T-cell (primary cell): ENCODE measurements around the gene CTXN1. TPM values are rescaled to one million over a fixed set of nuclear protein-coding genes. Genes with fewer than 3 reads are reported as not detected.
A peak's percentile ranks its signal among the peaks of the same experiment; 100 is the strongest.

ENCODE experiments used
- ATAC-seq, 4 experiments: fragments of 200-7000 bp in 3 of 4; fragments of 150-1000 bp in 1 of 4; cut with Tn5 transposase; replicated peaks in 1 of 4; 1 replicate in 3 of 4; 2 replicates in 1 of 4; pipeline ENCODE4 v1.10.0; 2021; ENCODE audit warnings: moderate library complexity in 3 of 4, mild to moderate bottlenecking in 2 of 4, moderate number of reproducible peaks in 1 of 4
- CTCF ChIA-PET, 2 donors: fragments of 300-600 bp; sonication (Branson Sonifier 250); formaldehyde crosslinking; loops; one replicate each; lab custom pipeline; 2022; ENCODE audit warnings: antibody characterized with exemption in 2 of 2; lab: Charles Lee
- POLR2A ChIA-PET, 2 donors: fragments of 300-600 bp; sonication (Branson Sonifier 250); formaldehyde crosslinking; loops; one replicate each; lab custom pipeline; 2022; ENCODE audit warnings: antibody characterized with exemption in 2 of 2; lab: Charles Lee
- DNase-seq, 35 experiments: peaks; one replicate each; pipeline versions ENCODE4 v3.0.0 to v3.0.0-alpha.2; 2013 to 2023
- H3K27ac ChIP-seq: one replicate; pipeline ENCODE4 v1.5.1; 2013; ENCODE audit warnings: low read length
- H3K27me3 ChIP-seq, 2 experiments: replicated peaks in 1 of 2; 1 replicate in 1 of 2; 2 replicates in 1 of 2; pipeline versions ENCODE4 v1.6.1 to v1.7.0; 2013; ENCODE audit warnings: low read length in 1 of 2, mixed read lengths in 1 of 2; ENCODE audit not compliant: control insufficient read depth in 2 of 2, insufficient read depth in 2 of 2; ENCODE audit errors: extremely low read depth in 1 of 2
- H3K36me3 ChIP-seq, 2 donors: 1 replicate in 1 of 2; 2 replicates in 1 of 2; pipeline versions ENCODE4 v1.6.1 to v1.7.0; 2013; ENCODE audit warnings: low read length in 1 of 2; ENCODE audit not compliant: control insufficient read depth in 2 of 2, insufficient read depth in 1 of 2; ENCODE audit errors: extremely low read depth in 1 of 2
- H3K4me1 ChIP-seq, 2 experiments: 1 replicate in 1 of 2; 2 replicates in 1 of 2; pipeline versions ENCODE4 v1.6.1 to v1.7.0; 2013; ENCODE audit warnings: low read length in 2 of 2, mixed read lengths in 1 of 2; ENCODE audit not compliant: insufficient read depth in 2 of 2, control insufficient read depth in 1 of 2; ENCODE audit errors: extremely low read depth in 1 of 2
- H3K4me3 ChIP-seq, 2 donors: 1 replicate in 1 of 2; 2 replicates in 1 of 2; pipeline versions ENCODE4 v1.5.1 to v1.7.0; 2013; ENCODE audit warnings: mild to moderate bottlenecking in 2 of 2, low read length in 1 of 2, moderate library complexity in 1 of 2; ENCODE audit not compliant: control insufficient read depth in 1 of 2; ENCODE audit errors: extremely low read depth in 1 of 2
- H3K9me3 ChIP-seq: 2 replicates; pipeline ENCODE4 v1.7.0; 2013
- H3K27ac Mint-ChIP-seq, 2 donors: one replicate each; pipeline ENCODE4 v1.8.0; 2020 to 2021; ENCODE audit warnings: mild to moderate bottlenecking in 2 of 2, mixed read lengths in 2 of 2
- H3K27me3 Mint-ChIP-seq, 2 donors: one replicate each; pipeline ENCODE4 v1.8.0; 2021 to 2022; ENCODE audit warnings: mixed read lengths in 2 of 2
- H3K36me3 Mint-ChIP-seq: one replicate; pipeline ENCODE4 v1.8.0; 2021; ENCODE audit warnings: mixed read lengths
- H3K4me1 Mint-ChIP-seq, 3 donors: one replicate each; pipeline ENCODE4 v1.8.0; 2020 to 2022; ENCODE audit warnings: mixed read lengths in 3 of 3, mild to moderate bottlenecking in 1 of 3
- H3K4me3 Mint-ChIP-seq, 3 donors: one replicate each; pipeline ENCODE4 v1.8.0; 2020 to 2022; ENCODE audit warnings: mild to moderate bottlenecking in 3 of 3, mixed read lengths in 3 of 3, moderate library complexity in 3 of 3
- H3K9me3 Mint-ChIP-seq, 3 donors: one replicate each; pipeline ENCODE4 v1.8.0; 2020 to 2022; ENCODE audit warnings: mixed read lengths in 3 of 3
- WGBS: methylation state at CpG from one replicate; pipeline ENCODE4 v1.1.5; 2013; ENCODE audit warnings: missing lambda C conversion rate; ENCODE audit not compliant: insufficient coverage; 5-methylcytosine and 5-hydroxymethylcytosine counted together
- total RNA-seq, 35 experiments: library from RNA in 6 of 35; stranded (reverse) in 6 of 35; fragments of 120-200 nt in 1 of 35; gene quantifications; one replicate each; pipeline versions ENCODE4 v1.2.1 to v1.2.4 and lab custom pipeline; 2013 to 2026

CTXN1 gene
- total RNA-seq, 5 donors from 2014 or later (not counting 1 experiment from before 2014, with no cell fraction given) = 0.19 to 0.47 (median 0.30) TPM; not detected in 1

DNA sequence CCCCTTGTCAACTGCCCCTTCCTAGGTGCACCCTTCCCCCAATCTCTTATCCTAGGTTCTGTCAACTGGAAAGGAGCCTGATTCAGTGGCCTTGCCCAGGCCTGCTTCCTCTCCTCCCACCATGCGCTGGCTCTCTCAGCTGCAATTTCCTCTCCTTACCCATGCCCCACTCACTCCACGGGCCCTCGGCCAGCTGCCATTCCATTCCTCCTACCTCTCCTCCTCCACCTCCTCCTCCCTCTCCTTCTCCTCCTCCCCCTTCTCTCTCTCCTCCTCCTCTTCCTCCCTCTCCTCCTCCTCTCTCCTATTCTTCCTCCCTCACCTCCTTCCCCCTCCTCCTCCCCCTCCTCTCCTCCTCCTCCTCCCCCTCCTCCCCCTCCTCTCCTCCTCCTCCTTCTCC lies 27.1 kb upstream of the CTXN1 start:
- Mint-ChIP-seq H3K27ac (no peak overlapping the region), H3K4me1 (no peaks in the 10 kb centered on the region), H3K9me3 (no peaks in the 10 kb centered on the region), H3K27me3 (no peaks in the 10 kb centered on the region), H3K36me3 (no peaks in the 10 kb centered on the region), H3K4me3 (no peak overlapping the region)
- 59% methylated on average over 3 of the region's 3 CpGs for WGBS
- no peaks in the 10 kb centered on the region for H3K9me3 ChIP-seq
- ChIA-PET CTCF (no interaction called here), POLR2A (no interaction called here)
- DNase-seq = no peak
- H3K4me3 ChIP-seq = no peak overlapping the region
- peaks cover 0 to 3% of the 10 kb centered on the region in 2 experiments for H3K27me3 ChIP-seq
- ATAC-seq = no peak
- H3K27ac ChIP-seq = no peak overlapping the region
- H3K4me1 ChIP-seq = no peaks in the 10 kb centered on the region
- peaks cover 0 to 4% of the 10 kb centered on the region in 2 donors for H3K36me3 ChIP-seq

DNA sequence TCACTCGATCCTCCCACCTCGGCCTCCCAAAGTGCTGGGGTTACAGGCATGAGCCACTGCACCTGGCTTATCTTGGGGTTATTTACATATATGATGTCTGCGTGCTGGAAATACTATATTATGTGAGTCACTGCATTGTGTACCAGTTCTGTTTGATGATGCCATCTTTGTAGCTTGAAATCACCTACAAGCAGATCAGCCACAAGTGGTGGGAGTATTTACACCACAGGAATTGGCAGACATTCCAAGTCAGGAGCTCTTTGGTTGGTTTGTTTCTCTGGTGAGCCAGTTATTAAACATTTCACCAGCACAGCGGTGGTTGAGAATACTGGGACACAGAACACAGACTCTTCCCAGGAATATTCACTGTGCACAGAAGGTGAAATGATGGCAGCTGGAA lies 22.0 kb upstream of the CTXN1 start:
- CTCF ChIA-PET = no interaction called here
- Histone ChIP-seq H3K4me1 (peaks cover 1 to 11% of the 10 kb centered on the region in 2 experiments), H3K27ac (no peak overlapping the region), H3K9me3 (no peaks in the 10 kb centered on the region), H3K36me3 (no peaks in the 10 kb centered on the region), H3K4me3 (no peak overlapping the region), H3K27me3 (peaks cover 0 to 1% of the 10 kb centered on the region in 2 experiments)
- Mint-ChIP-seq H3K4me3 (no peak overlapping the region), H3K27me3 (no peaks in the 10 kb centered on the region), H3K27ac (no peak overlapping the region), H3K36me3 (no peaks in the 10 kb centered on the region), H3K9me3 (no peaks in the 10 kb centered on the region), H3K4me1 (peaks cover 7 to 22% (median 11%) of the 10 kb centered on the region in 3 donors)
- no peak for ATAC-seq
- 80% methylated on average over 2 of the region's 4 CpGs for WGBS
- DNase-seq = no peak
- POLR2A ChIA-PET = no interaction called here

DNA sequence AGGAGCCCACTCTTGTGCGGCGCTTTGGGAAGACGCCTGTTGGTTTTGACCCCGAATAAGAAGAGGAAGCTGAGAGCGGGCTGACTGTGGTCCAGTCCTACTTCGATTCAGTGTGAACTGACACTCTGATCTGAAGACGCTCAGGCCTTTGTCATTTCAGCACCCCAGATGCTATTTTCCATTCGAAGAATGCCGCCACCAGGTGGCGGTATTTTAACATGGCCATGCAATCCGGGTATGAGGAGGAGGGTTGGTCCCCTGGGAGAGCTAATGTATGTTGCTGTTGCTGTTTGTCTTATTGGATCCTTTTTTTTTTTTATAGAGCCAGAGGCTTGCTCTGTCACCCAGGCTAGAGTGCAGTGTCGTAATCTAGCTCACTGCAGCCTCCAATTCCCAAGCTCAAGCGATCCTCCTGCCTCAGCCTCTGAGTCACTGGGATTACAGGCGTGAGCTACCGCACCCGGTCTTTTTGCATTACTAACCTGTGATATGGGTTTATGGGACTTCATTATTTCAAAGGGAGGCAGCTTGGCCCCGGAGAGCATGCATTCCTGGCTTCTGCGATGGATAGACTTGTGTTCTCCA lies 18.3 kb upstream of the CTXN1 start:
- peak; percentile 41 to 55 (median 52) for ATAC-seq
- peak overlapping the region; percentile 90 to 92 for H3K4me3 ChIP-seq
- CTCF ChIA-PET = interaction anchor here (0.6 to 3.9 kb wide), 15 partner anchors 15 to 845 kb away, joined by 3 to 33 read pairs (median 4); partner anchors contain the start of genes CERS4 (in 1 of the 2), ELAVL1 (in 1 of the 2), MAP2K7 (in 1 of the 2) and NDUFA7 (in 1 of the 2)

DNA sequence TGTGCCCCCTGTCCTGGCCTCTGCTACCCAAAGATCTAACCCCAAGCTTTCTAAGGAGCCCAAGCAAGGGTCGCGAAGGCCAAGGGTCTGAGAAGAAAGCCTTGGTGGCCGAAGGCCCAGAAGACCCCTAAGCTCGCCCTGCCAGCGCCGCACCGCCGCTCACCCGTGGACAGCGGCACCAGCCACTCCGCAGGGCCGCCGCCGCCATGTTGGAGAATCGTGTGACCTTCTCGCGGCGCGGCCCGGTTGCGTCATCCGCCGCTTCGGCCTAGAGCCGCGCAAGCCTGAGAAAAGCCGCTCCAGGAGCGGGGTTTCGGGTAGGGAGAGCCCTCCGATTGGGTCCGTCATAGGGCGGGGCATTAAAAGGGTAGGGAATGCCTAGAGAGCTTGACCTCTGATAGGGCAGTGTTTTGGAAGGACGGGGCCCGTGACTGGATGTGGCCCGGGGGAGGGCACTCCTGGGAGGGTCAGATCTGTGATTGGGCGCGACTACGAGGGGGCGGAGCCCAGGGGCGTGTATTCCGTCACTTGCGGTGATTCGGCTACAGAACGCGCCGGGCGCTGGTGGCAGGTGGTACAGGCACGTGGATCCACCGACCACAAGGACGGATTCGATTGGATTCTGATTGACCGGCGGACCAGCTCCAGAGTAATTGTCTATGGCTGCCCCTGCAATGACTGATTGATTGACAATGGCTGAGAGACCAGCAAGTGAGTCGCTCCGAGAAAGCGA lies 17.7 kb upstream of the CTXN1 start, which contains the start of gene TIMM44:
TSS of gene TIMM44 (minus strand) at position 223 of the 733 bp plus-strand sequence. CDS start at position 208, 15 bp downstream.
- Mint-ChIP-seq H3K27me3 (no peaks in the 10 kb centered on the region), H3K4me1 (peaks cover 32 to 46% (median 35%) of the 10 kb centered on the region in 3 donors), H3K36me3 (peaks cover 10% of the 10 kb centered on the region), H3K9me3 (no peaks in the 10 kb centered on the region), H3K4me3 (peak within 1 kb of the TSS; percentile 87 to 90 (median 89)), H3K27ac (peak within 1 kb of the TSS; percentile 90 to 95)
- H3K36me3 ChIP-seq = peaks cover 0 to 18% of the 10 kb centered on the region in 2 donors
- POLR2A ChIA-PET = interaction anchor here (0.5 to 1.4 kb wide), 4 partner anchors 22 to 1219 kb away, joined by 3 to 4 read pairs (median 3); partner anchors contain the start of gene SNAPC2 (in 1 of the 2)
- peak within 1 kb of the TSS; percentile 90 to 92 for H3K4me3 ChIP-seq
- peaks cover 7 to 32% of the 10 kb centered on the region in 2 experiments for H3K4me1 ChIP-seq
- DNase-seq (peak; percentile 92 to 99 (median 98)), ATAC-seq (peak; percentile 95 to 98 (median 98))
- WGBS = under 1% methylated on average over 56 of the region's 56 CpGs
- H3K27ac ChIP-seq = peak within 1 kb of the TSS; percentile 97
- no peaks in the 10 kb centered on the region for H3K27me3 ChIP-seq
- CTCF ChIA-PET = interaction anchor here (0.5 to 3.9 kb wide), 12 partner anchors 14 to 845 kb away, joined by 3 to 33 read pairs (median 4); partner anchors contain the start of genes CERS4 (in 1 of the 2), MAP2K7 (in 1 of the 2), NDUFA7 (in 1 of the 2) and PET100 (in 1 of the 2)
- H3K9me3 ChIP-seq = no peaks in the 10 kb centered on the region

More for the DNA sequence above, 18.3 kb upstream of the CTXN1 start:
- Histone ChIP-seq H3K4me1 (peaks cover 7 to 32% of the 10 kb centered on the region in 2 experiments), H3K27ac (peak overlapping the region; percentile 71), H3K9me3 (no peaks in the 10 kb centered on the region), H3K36me3 (peaks cover 0 to 16% of the 10 kb centered on the region in 2 donors), H3K27me3 (no peaks in the 10 kb centered on the region)
- Mint-ChIP-seq H3K36me3 (peaks cover 6% of the 10 kb centered on the region), H3K27ac (peak overlapping the region; percentile 90 to 95), H3K9me3 (no peaks in the 10 kb centered on the region), H3K4me3 (peak overlapping the region; percentile 87 to 90 (median 89)), H3K27me3 (no peaks in the 10 kb centered on the region), H3K4me1 (peaks cover 28 to 42% (median 31%) of the 10 kb centered on the region in 3 donors)
- POLR2A ChIA-PET = interaction anchor here (0.5 to 1.4 kb wide), 5 partner anchors 23 to 1220 kb away, joined by 3 to 4 read pairs (median 3); partner anchors contain the start of gene SNAPC2 (in 1 of the 2)
- WGBS = 0% methylated on average over 8 of the region's 18 CpGs
- peak; percentile 66 to 91 (median 80) for DNase-seq

DNA sequence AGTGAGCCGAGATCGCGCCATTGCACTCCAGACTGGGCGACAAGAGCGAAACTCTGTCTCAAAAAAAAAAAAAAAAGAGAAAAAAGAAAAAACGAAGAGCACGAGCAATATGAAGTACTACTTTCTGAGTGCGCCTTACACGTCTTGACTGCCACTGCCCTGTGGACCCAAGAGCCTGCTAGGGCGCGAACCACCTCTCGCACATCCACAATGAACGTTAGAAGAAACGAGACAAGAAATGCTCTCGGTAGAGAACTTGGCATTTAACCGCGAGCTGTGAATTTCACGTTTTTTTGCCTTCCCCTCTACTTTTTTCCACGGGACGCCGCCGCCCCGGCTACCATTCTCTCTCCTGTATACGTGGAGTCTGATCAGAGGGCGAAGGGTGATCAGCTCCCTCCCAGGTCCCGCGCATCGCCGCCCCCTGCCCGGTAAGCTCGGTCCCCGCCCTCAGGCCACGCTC lies 17.1 kb upstream of the CTXN1 start:
- peak in 3 of 4 experiments; percentile 2 to 8 (median 3) for ATAC-seq
- WGBS = 6% methylated on average over 21 of the region's 33 CpGs
- H3K4me3 Mint-ChIP-seq = peak overlapping the region; percentile 87 to 90 (median 89)

More for the DNA sequence above, 17.1 kb upstream of the CTXN1 start:
- H3K36me3 Mint-ChIP-seq = peaks cover 10% of the 10 kb centered on the region
- H3K9me3 Mint-ChIP-seq = no peaks in the 10 kb centered on the region
- CTCF ChIA-PET = interaction anchor here in 1 of 2 donors (0.8 to 3.9 kb wide), 10 partner anchors 14 to 844 kb away, joined by 3 to 33 read pairs (median 4); partner anchors contain the start of genes MAP2K7, NDUFA7, PET100 and RPS28
- DNase-seq = peak in 1 of 35 experiments; percentile 29
- H3K4me1 Mint-ChIP-seq = peaks cover 32 to 46% (median 35%) of the 10 kb centered on the region in 3 donors
- H3K27ac Mint-ChIP-seq = peak overlapping the region; percentile 90 to 95
- no peaks in the 10 kb centered on the region for H3K27me3 Mint-ChIP-seq
- H3K27ac ChIP-seq = peak overlapping the region; percentile 97
- no peaks in the 10 kb centered on the region for H3K9me3 ChIP-seq
- H3K4me3 ChIP-seq = peak overlapping the region; percentile 90 to 92
- peaks cover 7 to 32% of the 10 kb centered on the region in 2 experiments for H3K4me1 ChIP-seq
- H3K27me3 ChIP-seq = no peaks in the 10 kb centered on the region
- peaks cover under 1 to 23% of the 10 kb centered on the region in 2 donors for H3K36me3 ChIP-seq
- POLR2A ChIA-PET = interaction anchor here in 1 of 2 donors (0.5 to 1.4 kb wide), 3 partner anchors 13 to 23 kb away, joined by 3 to 4 read pairs (median 3); partner anchors contain the start of gene SNAPC2
